H9 (cell line): ENCODE measurements around the gene ARHGEF12. TPM values are rescaled to one million over a fixed set of nuclear protein-coding genes. Genes with fewer than 3 reads are reported as not detected.
A peak's percentile ranks its signal among the peaks of the same experiment; 100 is the strongest.

Source experiments
- DNase-seq: peaks from one replicate; pipeline ENCODE4 v3.0.0-alpha.2; 2017
- H2AFZ ChIP-seq: one replicate; pipeline ENCODE4 v1.6.1; 2013; ENCODE audit warnings: mild to moderate bottlenecking, low read length, control low read depth, moderate library complexity
- H2AK5ac ChIP-seq: 2 replicates; pipeline ENCODE4 v1.6.1; 2013; ENCODE audit warnings: low read length, control low read depth, mixed read lengths; ENCODE audit not compliant: insufficient read length
- H2BK120ac ChIP-seq: one replicate; pipeline ENCODE4 v1.6.1; 2013; ENCODE audit warnings: low read depth, mild to moderate bottlenecking, low read length, control low read depth, inconsistent platforms; ENCODE audit not compliant: poor library complexity, severe bottlenecking
- H2BK12ac ChIP-seq: 2 replicates; pipeline ENCODE4 v1.6.1; 2013; ENCODE audit warnings: low read length, control low read depth, mixed read lengths, low read depth; ENCODE audit not compliant: insufficient read length
- H2BK15ac ChIP-seq: 2 replicates; pipeline ENCODE4 v1.6.1; 2013; ENCODE audit warnings: low read depth, low read length, control low read depth
- H2BK20ac ChIP-seq: one replicate; pipeline ENCODE4 v1.6.1; 2013; ENCODE audit warnings: low read depth, mild to moderate bottlenecking, low read length, control low read depth, inconsistent platforms; ENCODE audit not compliant: poor library complexity, severe bottlenecking
- H2BK5ac ChIP-seq: 2 replicates; pipeline ENCODE4 v1.6.1; 2013; ENCODE audit warnings: low read length, control low read depth, mixed read lengths; ENCODE audit not compliant: insufficient read length
- H3K14ac ChIP-seq: 2 replicates; pipeline ENCODE4 v1.6.1; 2013; ENCODE audit warnings: low read length, control low read depth; ENCODE audit not compliant: insufficient read depth
- H3K18ac ChIP-seq: 2 replicates; pipeline ENCODE4 v1.6.1; 2013; ENCODE audit warnings: low read depth, mild to moderate bottlenecking, mixed read lengths, low read length, control low read depth; ENCODE audit not compliant: insufficient read length
- H3K23ac ChIP-seq: 2 replicates; pipeline ENCODE4 v1.6.1; 2013; ENCODE audit warnings: low read length, control low read depth, mixed read lengths, low read depth; ENCODE audit not compliant: insufficient read length
- H3K23me2 ChIP-seq: 2 replicates; pipeline ENCODE4 v1.6.1; 2013; ENCODE audit warnings: low read depth, mild to moderate bottlenecking, mixed read lengths, low read length, control low read depth; ENCODE audit not compliant: insufficient read length, poor library complexity, severe bottlenecking
- H3K27ac ChIP-seq: 2 replicates; pipeline ENCODE4 v1.5.1; 2013; ENCODE audit warnings: low read length, control low read depth, mixed read lengths, low read depth; ENCODE audit not compliant: insufficient read length
- H3K27me3 ChIP-seq: 2 replicates; pipeline ENCODE4 v1.6.1; 2013; ENCODE audit warnings: low read length, control low read depth, inconsistent platforms; ENCODE audit not compliant: insufficient read depth
- H3K4ac ChIP-seq: 2 replicates; pipeline ENCODE4 v1.6.1; 2013; ENCODE audit warnings: low read depth, mild to moderate bottlenecking, control low read depth, inconsistent platforms, low read length, moderate library complexity
- H3K4me1 ChIP-seq: 2 replicates; pipeline ENCODE4 v1.6.1; 2013; ENCODE audit warnings: low read length, control low read depth, inconsistent platforms; ENCODE audit not compliant: insufficient read depth
- H3K4me2 ChIP-seq: 2 replicates; pipeline ENCODE4 v1.6.1; 2013; ENCODE audit warnings: low read length, control low read depth, mixed read lengths; ENCODE audit not compliant: insufficient read length, insufficient read depth
- H3K56ac ChIP-seq: 2 replicates; pipeline ENCODE4 v1.6.1; 2013; ENCODE audit warnings: low read depth, mild to moderate bottlenecking, mixed read lengths, low read length, control low read depth; ENCODE audit not compliant: insufficient read length
- H3K79me1 ChIP-seq: 2 replicates; pipeline ENCODE4 v1.6.1; 2013; ENCODE audit warnings: low read depth, mild to moderate bottlenecking, moderate library complexity, low read length, control low read depth, inconsistent platforms; ENCODE audit not compliant: insufficient read depth, poor library complexity, severe bottlenecking
- H3K79me2 ChIP-seq: 2 replicates; pipeline ENCODE4 v1.6.1; 2013; ENCODE audit warnings: low read length, control low read depth, inconsistent platforms; ENCODE audit not compliant: insufficient read depth
- H3K9ac ChIP-seq: 2 replicates; pipeline ENCODE4 v1.6.1; 2013; ENCODE audit warnings: low read length, control low read depth, mixed read lengths; ENCODE audit not compliant: insufficient read length; ENCODE audit errors: extremely low read depth
- H3K9me3 ChIP-seq: one replicate; pipeline ENCODE4 v1.6.1; 2013; ENCODE audit warnings: low read depth, low read length, inconsistent platforms; ENCODE audit not compliant: control insufficient read depth
- H3T11ph ChIP-seq: one replicate; pipeline ENCODE4 v1.6.1; 2013; ENCODE audit warnings: mild to moderate bottlenecking, low read length, control low read depth, inconsistent platforms
- H4K20me1 ChIP-seq: one replicate; pipeline ENCODE4 v1.6.1; 2013; ENCODE audit not compliant: control insufficient read depth, insufficient read length, insufficient read depth
- H4K5ac ChIP-seq: 2 replicates; pipeline ENCODE4 v1.6.1; 2013; ENCODE audit warnings: low read depth, mild to moderate bottlenecking, mixed read lengths, low read length, control low read depth; ENCODE audit not compliant: insufficient read length
- H4K8ac ChIP-seq: replicated peaks from 2 replicates; pipeline ENCODE4 v1.6.1; 2013; ENCODE audit warnings: low read length, control low read depth, mixed read lengths, low read depth; ENCODE audit not compliant: insufficient read length
- H4K91ac ChIP-seq: 2 replicates; pipeline ENCODE4 v1.6.1; 2013; ENCODE audit warnings: low read depth, mild to moderate bottlenecking, moderate library complexity, mixed read lengths, low read length, control low read depth; ENCODE audit not compliant: insufficient read length
- H3K27ac Mint-ChIP-seq, 3 experiments: 2 replicates in 2 of 3; 3 replicates in 1 of 3; pipeline ENCODE4 v1.8.0; 2020 to 2021; ENCODE audit warnings: mixed read lengths in 3 of 3, mild to moderate bottlenecking in 1 of 3, moderate library complexity in 1 of 3
- H3K27me3 Mint-ChIP-seq: 2 replicates; pipeline ENCODE4 v1.8.0; 2021; ENCODE audit warnings: low read depth, mild to moderate bottlenecking, moderate library complexity, mixed read lengths
- H3K36me3 Mint-ChIP-seq, 3 experiments: 2 replicates in 2 of 3; 3 replicates in 1 of 3; pipeline ENCODE4 v1.8.0; 2020 to 2021; ENCODE audit warnings: low read depth in 3 of 3, mixed read lengths in 3 of 3; ENCODE audit not compliant: insufficient read depth in 1 of 3
- H3K4me1 Mint-ChIP-seq, 2 experiments: 2 replicates each; pipeline ENCODE4 v1.8.0; 2020; ENCODE audit warnings: mixed read lengths in 2 of 2
- H3K4me3 Mint-ChIP-seq, 2 experiments: 2 replicates in 1 of 2; 3 replicates in 1 of 2; pipeline ENCODE4 v1.8.0; 2020 to 2021; ENCODE audit warnings: mild to moderate bottlenecking in 2 of 2, mixed read lengths in 2 of 2, moderate library complexity in 1 of 2
- H3K9me3 Mint-ChIP-seq, 2 experiments: 2 replicates in 1 of 2; 3 replicates in 1 of 2; pipeline ENCODE4 v1.8.0; 2020; ENCODE audit warnings: mild to moderate bottlenecking in 2 of 2, mixed read lengths in 2 of 2, moderate library complexity in 1 of 2
- whole genome bisulfite sequencing: extraction: QIAGEN DNeasy Blood & Tissue Kit; methylation state at CpG from one replicate; pipeline ENCODE4 v1.1.7; 2013; ENCODE audit warnings: missing lambda C conversion rate, low lambda C conversion rate, mixed read lengths; ENCODE audit not compliant: insufficient read length; ENCODE audit errors: extremely low coverage; 5-methylcytosine and 5-hydroxymethylcytosine counted together
- total RNA-seq: library from RNA; stranded (reverse); gene quantifications from 2 replicates; pipeline ENCODE4 v1.2.1, GENCODE V29; 2021
- TF ChIP-seq, protein P1 (sequence below): fragments of 200-600 bp; sonication (generic); conservative IDR thresholded peaks from 3 replicates; pipeline ENCODE4 v1.8.0; 2021; ENCODE audit warnings: antibody characterized with exemption, mild to moderate bottlenecking

The ARHGEF12 gene
- total RNA-seq, 1 experiment from 2014 or later: 27.0 TPM

DNA sequence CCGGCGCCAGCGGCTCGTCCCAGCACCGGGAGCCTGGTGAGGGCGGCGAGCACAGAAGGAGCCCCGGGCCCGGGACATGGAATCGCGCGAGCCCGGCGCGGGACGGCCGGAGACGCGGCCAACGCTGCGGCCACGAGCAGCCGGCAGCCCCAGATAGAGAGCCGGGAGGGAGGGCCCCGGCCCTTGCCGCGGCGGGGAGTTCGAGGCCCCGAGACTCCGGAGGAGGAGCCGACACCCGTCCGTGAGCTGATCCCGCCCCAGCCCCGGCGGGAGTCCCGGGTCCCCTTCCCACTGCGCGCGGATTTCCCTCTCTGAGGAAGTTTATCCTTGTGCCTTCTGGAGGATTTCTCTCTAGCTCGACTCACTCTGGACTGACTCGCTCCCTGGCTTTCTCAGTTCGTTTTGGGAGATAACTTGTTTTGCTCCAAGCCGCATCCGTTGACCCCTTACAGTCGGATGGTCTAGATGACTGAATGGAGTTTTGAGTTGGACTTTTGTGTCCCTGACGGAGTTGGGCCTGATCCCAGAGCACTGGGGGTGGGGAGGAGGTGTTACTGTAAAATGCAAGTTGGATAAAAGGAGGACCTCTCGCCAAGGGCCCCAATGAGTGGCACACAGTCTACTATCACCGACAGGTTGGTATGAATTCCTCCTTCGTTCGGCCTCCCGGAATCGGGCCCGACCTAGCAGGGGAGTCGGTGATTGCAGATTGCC, 585 bp downstream of the ARHGEF12 start:
- H2BK20ac ChIP-seq: no peak overlapping the region
- TF ChIP-seq, protein P1, sequence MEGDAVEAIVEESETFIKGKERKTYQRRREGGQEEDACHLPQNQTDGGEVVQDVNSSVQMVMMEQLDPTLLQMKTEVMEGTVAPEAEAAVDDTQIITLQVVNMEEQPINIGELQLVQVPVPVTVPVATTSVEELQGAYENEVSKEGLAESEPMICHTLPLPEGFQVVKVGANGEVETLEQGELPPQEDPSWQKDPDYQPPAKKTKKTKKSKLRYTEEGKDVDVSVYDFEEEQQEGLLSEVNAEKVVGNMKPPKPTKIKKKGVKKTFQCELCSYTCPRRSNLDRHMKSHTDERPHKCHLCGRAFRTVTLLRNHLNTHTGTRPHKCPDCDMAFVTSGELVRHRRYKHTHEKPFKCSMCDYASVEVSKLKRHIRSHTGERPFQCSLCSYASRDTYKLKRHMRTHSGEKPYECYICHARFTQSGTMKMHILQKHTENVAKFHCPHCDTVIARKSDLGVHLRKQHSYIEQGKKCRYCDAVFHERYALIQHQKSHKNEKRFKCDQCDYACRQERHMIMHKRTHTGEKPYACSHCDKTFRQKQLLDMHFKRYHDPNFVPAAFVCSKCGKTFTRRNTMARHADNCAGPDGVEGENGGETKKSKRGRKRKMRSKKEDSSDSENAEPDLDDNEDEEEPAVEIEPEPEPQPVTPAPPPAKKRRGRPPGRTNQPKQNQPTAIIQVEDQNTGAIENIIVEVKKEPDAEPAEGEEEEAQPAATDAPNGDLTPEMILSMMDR: no peak
- no peak overlapping the region for H4K5ac ChIP-seq
- H3K9me3 ChIP-seq: no peaks in the 10 kb centered on the region
- no peak overlapping the region for H2AK5ac ChIP-seq
- peak overlapping the region; percentile 69 for H3K9ac ChIP-seq
- peak overlapping the region; percentile 21 to 64 (median 21) for H3K27ac Mint-ChIP-seq
- H3K4ac ChIP-seq: no peak overlapping the region
- H3K18ac ChIP-seq: peak overlapping the region; percentile 49
- H3K4me2 ChIP-seq: peak overlapping the region; percentile 96
- H3K27me3 Mint-ChIP-seq: no peaks in the 10 kb centered on the region
- no peak overlapping the region for H2BK120ac ChIP-seq
- H4K8ac ChIP-seq: no peak overlapping the region
- H3K56ac ChIP-seq: no peak overlapping the region
- no peaks in the 10 kb centered on the region for H4K20me1 ChIP-seq
- H2BK5ac ChIP-seq: no peak overlapping the region
- no peaks in the 10 kb centered on the region for H3K36me3 Mint-ChIP-seq
- H3K79me2 ChIP-seq: peaks cover 10% of the 10 kb centered on the region
- 0 out of 2 replicates have a peak, but pooled peaks cover 3% of the 10 kb centered on the region for H3K4me1 ChIP-seq
- WGBS: no CpG with 5 or more reads among the region's 56 CpGs
- H3K79me1 ChIP-seq: no peaks in the 10 kb centered on the region
- H3K4me3 Mint-ChIP-seq: peak overlapping the region; percentile 94 to 97
- H3K23me2 ChIP-seq: peaks cover 17% of the 10 kb centered on the region
- peak; percentile 31 for DNase-seq
- no peak overlapping the region for H3K27ac ChIP-seq
- H3K4me1 Mint-ChIP-seq: peaks cover 28 to 35% of the 10 kb centered on the region in 2 experiments
- no peak overlapping the region for H2BK15ac ChIP-seq
- H4K91ac ChIP-seq: no peak overlapping the region
- H3K27me3 ChIP-seq: no peaks in the 10 kb centered on the region
- H3K23ac ChIP-seq: no peak overlapping the region
- H3T11ph ChIP-seq: no peak overlapping the region
- no peak overlapping the region for H2BK12ac ChIP-seq
- no peak overlapping the region for H2AFZ ChIP-seq
- H3K9me3 Mint-ChIP-seq: no peaks in the 10 kb centered on the region
- H3K14ac ChIP-seq: peak overlapping the region; percentile 34; the same call in 1 of the 2 replicates
